Mammary epithelial cell (primary cell): ENCODE measurements around the gene STOX2.

Experiments used
- CTCF ChIP-seq, 2 donors: IDR thresholded peaks in 1 of 2; conservative IDR thresholded peaks in 1 of 2; 2 replicates each; pipeline ENCODE4 v1.5.1; 2011 to 2012; ENCODE audit warnings: inconsistent platforms in 2 of 2, low read length in 2 of 2, mild to moderate bottlenecking in 2 of 2, control low read depth in 1 of 2, low read depth in 1 of 2; ENCODE audit not compliant: insufficient read depth in 1 of 2; ENCODE audit errors: extremely low read depth in 1 of 2
- EZH2 ChIP-seq: IDR thresholded peaks from 2 replicates; pipeline ENCODE4 v1.6.1; 2012; ENCODE audit warnings: low read length, inconsistent platforms, borderline replicate concordance

- TF ChIP-seq CTCF (conservative IDR thresholded peaks at IDR 0.05 in 1 of 2, IDR thresholded peaks at IDR 0.05 in 1 of 2; ENCODE audit: extremely low read depth in 1 of 2, insufficient read depth in 1 of 2, low read depth in 1 of 2, low read length in 2 of 2) (no peak), EZH2 (no peak)
Measured at GRCh38 chr4:183889190-183889589, 15.9 kb upstream of the STOX2 start.
